Fibroblast of upper back skin (primary cell): ENCODE measurements around the gene MRPS9.

ENCODE experiments used
- DNase-seq: peaks from one replicate; pipeline ENCODE4 v3.0.0-alpha.2; 2013

Gene MRPS9

DNA sequence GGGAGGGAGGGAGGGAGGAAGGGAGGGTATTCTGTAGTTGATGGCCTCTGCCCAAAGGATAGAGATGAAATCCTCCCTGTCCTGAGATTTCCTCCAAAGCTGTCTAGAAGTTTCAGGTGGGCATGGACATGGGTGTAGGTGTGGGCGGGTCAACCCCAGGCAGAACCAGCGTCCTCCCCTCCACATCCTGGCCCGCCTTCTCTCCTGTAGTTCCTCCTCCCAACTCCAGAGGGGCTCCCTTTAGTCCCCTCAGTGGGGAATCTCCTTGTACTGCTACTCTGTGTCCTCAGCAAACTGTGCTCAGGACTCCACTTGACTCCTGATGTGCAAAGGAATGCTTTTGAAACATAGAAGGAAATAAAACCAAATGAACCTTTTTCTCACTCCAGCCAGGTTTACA is 88.1 kb downstream of the MRPS9 start:
- DNase-seq = no peak

DNA sequence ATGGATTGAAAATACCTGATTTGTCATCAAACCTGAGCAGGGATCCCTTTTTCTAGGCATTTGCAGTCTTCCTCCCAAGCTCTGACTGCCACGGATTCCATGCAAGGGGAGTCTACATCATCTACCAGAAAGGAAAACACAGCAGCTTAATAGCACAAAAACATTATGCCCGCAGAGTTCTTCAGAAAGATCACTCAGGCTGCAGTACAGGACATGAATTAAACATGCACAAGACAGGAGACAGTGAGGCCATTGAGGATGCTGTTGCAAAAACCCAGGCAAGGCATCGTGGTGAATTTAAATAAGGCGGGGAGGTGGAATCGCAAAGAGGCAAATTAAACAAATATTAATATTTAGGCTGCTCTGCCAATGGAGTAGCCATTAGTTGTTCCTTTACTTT is 88.5 kb downstream of the MRPS9 start:
- no peak for DNase-seq

DNA sequence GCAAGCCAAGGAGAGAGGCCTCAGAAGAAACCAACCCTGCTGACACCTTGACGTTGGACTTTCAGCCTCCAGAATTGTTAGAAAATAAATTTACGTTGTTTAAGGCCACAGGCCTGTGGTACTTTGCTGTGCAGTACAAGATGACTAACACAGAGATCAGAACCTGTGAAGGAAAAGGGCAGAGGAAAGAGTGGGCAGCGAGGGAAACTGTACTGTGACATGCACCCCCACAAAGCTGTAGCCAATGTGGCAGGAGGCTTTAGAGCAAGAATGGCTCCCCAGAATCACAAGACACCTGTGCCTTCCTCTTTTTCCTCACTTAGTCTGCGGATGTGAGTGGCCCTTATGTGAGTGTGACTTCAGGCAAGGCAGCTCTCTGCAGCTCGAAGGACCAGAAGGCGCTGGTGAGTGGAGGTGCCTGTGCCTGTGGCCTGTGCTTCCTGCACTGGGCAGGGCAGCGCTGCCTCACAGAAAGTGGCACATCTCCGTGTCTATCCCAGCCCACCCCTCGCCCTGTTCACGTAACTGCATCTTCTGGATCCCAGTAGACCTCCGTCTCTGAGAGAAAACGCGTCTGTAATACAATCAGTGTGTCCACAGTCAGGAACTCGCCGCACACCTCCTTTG is 89.5 kb downstream of the MRPS9 start:
- DNase-seq = no peak

DNA sequence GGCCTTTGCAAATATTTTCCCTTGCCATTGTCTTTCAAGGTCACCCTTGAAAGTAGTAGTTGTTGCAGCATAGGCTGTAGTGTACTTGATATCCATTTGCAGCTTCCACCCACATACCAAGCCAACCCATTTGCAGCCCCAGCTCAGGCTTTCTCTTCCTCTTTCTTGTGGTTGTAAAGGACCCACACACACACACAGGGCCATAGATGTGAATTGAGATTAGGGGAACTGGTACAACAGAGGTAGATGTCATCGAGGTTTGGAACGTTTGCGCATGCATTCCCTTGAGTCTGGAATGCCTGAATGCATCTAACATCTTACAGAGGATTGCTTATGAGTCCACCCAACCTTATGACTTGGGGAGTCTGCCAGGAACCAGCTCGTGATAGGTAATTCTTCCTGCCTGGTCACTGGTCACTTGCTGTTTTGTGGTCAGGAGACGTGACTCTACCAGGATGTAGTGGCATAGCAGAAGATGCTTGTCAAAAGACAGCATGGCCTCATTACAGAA is 91.9 kb downstream of the MRPS9 start:
- no peak for DNase-seq

DNA sequence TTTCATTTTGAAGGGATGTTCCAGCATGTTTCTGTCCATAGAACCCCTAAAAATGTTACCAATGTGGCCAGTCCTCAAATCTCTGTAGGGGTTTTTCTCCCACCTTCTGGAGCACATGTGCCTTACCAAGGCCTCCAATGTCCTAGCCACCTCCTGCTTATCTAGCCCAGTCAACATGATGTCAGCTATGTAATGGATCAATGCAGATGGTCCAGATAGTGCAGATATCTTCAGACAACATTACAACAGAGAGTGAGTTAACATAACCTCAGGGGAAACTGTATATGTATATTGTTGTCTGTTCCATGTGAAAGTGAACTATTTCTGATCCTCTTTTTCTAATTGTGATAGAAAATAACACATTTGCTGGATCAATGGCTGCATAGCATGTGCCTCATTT is 92.7 kb downstream of the MRPS9 start:
- no peak for DNase-seq

DNA sequence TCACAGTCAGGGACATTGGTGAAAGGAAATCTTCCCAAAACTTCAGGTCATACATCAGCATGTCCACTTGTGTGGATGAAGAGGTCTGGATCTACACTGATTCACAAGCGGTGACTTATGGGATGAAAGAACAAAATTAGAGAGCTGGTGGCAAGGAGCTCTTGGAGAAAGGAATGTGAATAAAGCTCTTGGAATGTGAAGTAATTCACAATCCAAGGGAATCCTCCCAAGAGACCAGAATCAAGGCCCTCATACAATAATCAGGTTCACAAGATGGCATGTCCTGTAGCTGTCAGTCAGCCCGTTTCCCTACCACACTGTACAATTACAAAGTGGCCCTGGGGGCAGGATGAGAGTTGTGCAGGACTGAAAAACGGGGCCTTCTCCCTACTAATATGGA is 96.2 kb downstream of the MRPS9 start:
- peak; percentile 74 for DNase-seq

DNA sequence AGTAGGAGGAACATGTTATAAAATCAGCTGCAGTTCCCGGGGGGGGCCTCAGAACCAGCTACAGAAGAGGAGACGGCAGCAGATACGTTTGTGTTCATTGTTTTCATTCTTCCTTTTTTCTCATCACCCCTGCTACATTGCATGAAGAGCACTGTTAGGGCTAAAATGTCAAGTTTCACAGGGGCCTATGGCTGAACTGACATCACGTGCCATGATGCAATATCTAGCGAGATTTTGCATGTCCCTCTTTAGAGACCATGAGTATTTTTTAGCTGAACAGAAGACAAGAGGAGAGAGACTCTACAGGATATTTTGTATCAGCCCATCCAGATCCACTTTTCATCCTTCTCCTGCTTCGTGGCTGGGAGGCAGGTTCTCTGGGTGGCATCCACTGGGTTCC is 97.6 kb downstream of the MRPS9 start:
- DNase-seq = no peak

DNA sequence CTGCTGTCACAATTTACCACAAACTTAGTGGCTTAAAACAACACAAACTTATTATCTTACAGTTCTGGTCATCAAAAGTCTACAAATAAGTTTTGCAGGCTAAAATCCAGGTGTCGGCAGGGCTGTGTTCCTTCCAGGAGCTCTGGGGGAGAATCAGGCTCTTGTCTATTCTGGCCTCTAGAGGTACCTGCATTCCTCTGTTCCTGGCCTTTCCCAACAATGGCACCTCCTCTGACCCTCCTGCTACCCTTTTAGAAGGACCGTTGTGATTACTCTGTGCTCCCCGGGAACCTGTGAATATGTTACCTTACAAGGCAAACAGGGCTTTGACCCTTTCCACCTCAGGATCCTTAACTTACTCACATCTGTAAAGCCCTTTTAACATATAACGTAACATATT is 98.5 kb downstream of the MRPS9 start:
- no peak for DNase-seq

DNA sequence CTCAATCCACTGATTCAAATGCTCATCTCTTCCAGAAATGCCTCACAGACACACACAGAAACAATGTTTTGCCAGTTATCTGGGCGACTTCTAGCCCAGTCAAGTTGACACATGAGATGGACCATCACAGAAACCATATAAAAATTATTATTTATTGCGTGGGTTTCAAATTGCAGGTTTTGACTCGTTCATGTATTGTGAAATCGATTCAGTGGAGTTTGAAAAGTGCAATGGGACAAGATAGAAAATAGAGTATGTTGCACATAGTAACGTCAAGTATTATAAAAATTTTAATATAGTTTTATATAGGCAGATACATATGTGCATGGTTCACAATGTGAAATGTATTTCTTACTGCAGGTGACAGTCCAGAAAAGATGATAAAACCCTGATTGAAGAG is 100.8 kb downstream of the MRPS9 start:
- no peak for DNase-seq

DNA sequence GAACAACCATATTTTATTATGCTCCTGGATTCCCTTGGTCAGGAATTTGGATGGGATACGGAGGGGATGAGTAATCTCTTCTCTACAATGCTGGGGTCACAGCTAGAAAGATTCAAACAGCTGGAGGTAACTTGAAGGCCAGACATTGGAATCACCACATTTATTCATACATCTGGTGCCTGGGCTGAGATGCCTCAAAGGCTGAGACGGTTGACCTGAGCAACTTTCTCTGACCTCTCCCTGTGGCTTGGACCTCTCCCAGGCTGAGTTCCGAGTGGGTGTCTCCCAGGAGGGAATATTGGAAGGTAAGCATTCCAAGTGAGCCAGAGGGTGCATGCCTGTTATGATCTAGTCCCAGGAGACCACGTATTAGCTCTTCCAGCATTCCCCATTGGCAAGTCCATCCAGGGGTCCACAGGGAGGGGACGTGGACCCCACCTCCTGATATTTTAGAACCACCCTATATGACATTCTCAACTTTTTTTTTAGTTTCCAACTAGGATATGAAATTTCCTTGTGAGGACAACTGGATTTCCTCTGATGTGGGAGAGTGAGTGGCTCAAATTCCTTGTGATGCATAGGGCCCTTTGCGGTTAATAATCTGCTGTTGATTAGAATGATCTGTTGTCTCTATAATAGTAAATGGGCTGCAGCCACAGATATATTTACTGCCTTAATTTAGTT is 101.8 kb downstream of the MRPS9 start:
- DNase-seq = peak; percentile 89

DNA sequence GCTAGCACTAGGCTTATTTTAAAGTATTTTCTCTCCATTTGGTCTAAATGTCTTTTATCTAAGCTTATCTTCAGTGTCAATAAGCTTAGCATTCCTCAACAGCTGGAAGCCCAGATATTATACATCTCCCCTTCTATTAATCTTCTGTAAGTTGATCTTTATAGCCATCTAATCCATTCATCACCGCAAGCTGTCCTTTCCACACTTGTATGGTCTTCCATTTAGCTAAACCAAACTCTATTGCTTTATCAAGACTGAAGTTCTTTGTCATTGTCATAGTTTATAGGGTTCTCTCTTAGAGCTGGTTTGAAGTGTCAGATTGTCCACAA is 102.3 kb downstream of the MRPS9 start:
- DNase-seq = no peak

DNA sequence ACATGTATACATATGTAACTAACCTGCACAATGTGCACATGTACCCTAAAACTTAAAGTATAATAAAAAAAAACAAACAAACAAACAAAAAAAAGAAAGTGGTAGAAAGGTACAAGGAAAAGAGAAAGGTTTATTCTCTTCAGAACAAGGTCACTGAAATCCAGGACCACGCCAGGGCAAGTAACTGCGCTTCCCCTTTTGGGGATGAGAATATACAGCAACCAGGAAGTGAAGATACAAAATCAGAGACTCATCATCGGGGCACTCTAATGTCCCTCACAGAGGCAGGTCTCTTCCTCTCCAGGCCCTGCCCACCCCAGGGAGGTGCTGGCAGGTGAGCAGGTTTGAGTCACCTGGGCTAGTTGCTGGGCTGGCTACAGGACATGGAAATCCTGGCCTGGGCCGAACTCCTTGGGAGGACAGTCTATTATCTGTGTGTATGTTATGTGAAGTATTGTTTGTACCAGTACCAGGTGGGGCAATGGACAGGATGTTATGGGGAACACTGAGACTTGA is 103.3 kb downstream of the MRPS9 start:
- DNase-seq = no peak

DNA sequence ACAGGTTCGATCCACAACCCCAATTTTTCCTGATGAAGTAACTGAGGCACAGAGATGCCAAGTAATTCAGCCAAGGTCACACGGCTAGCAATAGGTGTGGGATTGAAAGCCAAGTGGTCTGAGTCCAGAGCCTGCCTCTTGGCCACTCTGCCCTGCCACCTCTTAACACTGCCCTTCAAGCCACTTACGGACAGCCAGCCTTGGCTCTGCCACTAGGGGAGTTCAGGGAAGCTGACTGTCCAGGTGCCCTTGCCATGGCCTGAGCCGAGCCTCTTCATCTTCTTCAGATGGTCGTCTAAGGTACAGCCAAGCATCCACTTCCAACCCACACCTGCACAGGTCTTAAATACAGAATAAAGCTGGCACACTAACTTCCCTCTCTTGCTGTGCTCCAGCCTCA is 104.4 kb downstream of the MRPS9 start:
- DNase-seq = no peak

DNA sequence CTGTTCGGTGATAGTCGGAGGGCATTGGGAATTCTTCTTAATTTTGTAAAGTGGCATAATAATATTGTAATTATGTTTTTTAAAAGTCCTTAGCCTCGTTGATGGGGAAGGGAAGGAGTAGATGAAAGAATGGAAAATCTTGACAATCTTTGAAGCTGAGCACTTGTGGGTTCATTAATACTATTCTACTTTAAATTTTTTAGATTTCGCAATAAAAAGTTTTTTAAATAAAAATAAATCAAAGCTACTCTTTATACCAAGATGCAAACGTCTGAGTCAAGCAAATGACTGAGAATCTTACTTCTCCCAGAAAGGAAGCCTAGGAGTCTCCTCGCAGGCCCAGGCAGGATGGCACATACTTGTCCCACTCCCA is 105.2 kb downstream of the MRPS9 start:
- DNase-seq = no peak

DNA sequence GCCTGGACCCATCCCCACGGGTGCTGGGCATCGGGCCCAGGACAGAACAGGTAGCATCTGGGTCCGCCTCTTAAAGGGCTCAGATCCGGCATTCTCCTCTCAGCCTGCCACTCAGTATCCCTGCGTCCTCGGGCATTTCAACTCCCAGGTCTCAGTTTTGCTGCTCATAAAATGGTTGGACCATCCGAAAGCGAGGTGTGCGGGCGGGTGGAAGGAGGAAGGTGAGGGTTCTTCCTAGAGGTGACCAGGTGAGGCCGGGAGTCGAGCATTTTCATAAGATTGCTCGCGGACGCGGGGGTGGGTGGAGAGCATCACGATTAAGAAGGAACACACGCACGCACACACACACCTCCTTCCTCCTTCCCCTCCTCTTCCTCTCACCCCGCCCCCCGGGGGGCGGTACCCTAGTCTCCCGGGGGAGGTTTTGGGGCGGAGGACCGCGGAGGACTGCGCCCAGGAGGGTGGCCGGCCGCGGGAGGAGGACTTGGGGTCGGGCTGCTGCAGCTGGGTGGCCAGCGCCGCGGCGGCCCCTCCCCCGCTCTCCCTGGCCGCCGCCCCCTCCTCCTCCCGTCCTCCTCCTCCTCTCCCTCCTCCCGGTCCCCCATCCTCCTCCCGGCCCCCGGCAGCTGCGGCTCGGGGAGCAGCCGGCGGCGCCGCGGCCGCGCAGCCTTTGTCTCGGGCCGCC is 105.7 kb downstream of the MRPS9 start:
- peak; percentile 46 for DNase-seq

DNA sequence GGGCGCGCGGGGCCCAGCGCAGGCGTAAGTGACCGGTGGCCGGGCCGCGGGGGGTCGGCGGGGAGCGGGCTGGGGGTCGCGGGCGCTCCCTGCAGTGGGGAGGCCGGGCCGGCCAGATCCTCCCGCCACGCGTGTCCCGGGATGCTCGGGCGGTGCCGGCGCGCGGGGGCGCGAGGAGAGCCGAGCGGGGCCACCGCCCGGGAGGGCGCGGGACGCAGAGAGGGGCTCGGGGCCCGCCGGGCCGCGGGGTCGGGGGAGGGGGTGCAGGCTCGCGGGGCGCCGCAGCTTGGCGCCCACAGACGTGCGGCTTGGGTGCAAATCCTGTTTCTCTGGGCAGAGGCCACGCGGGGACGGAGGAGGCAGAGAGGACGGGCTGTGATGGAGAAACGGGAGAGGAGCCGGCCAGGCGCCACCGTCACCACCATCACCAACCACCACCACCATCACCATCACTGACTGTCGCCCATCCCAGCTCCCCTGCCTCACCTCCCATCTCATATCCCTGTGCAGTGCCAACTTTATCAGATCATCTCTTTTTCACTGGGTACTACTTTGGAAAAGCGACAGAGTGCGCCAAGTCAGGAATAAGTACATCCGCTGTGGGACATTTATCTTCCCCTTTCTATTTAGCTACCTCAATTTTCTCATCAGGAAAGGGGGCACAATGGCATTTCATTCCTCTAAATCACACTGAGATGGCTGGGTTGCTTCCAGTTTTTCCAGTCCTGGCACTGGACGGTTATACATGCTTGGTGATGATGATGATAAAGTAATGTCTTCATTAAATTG is 106.5 kb downstream of the MRPS9 start:
- DNase-seq = no peak

DNA sequence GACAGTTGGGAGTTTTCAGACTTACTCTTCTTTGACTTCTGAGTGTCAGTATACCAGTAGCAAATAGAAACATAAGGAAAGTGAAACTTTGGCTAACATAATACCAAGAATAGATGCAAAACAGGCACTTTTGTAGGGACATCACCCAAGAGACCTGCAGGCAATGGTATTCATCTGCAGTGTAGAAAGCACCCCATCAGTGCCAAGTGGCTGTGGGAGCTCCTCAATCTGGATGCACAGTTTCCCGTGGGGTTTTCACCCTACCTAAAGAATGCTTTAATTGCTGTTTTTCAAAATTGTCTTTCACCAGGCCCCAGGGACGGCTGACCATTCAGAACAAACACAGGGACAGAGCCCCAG is 107.1 kb downstream of the MRPS9 start:
- no peak for DNase-seq

DNA sequence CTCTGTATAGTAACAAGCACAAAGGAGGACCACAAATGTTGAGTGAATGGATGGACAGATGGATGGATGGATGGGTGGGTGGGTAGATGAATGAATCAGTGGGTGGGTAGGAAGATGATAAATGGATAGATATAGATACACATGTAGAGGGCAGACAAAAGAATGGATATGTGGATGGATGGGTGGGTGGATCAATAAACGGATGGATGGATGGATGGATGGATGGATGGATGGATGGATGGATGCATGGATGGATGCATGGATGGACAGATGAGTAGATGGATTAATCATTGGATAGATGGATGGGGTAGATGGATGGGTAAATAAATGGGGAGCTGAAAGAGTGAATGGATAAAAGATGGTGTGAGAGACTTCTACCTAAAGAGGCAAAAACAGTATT is 111.4 kb downstream of the MRPS9 start:
- no peak for DNase-seq
